Activated CD8-positive, alpha-beta memory T cell treated with anti-CD3 and anti-CD28 coated beads, Interleukin-2, amount 50 U/mL, for 24 hours (primary cell): ENCODE measurements around the gene USP7.
"Not testable (repeated sequence)": the region's sequence is repeated elsewhere in the genome, so short reads cannot be mapped to it uniquely, and the experiment has no call there.

Experiments used
- DNase-seq: peaks from one replicate; pipeline ENCODE4 v3.0.0-alpha.2; 2020; ENCODE audit errors: extremely low read depth

USP7 gene

DNA sequence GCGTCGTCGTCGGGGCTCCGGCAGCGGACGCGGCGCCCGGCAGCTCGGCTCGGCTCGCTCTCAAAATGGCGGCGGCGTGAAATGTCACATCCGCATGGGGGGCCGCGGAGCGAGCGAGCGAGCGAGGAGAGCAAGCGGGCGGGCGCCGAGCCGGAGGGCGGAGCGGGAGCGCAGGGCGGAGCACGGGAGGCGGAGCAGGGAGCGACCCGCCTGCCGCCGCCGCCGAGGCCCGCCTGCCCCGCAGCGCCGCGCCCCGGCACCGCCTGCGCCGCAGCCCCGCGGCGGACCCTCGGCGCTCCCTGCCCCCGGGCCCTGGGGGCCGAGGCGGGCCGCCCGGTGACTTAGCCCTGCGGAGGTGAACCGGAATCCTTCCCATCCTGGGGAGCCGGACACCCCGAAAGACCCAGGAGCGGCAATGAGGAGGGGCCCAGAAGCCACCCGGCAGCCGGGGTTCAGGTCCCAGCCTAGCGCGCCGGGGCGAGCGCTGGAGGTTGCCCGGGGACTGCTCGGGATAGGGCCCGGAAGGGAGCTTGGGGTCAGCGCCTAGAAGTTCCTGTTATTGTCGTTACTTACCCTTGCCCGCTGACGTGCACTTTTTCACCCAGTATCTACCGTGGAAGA lies at the start of gene USP7:
USP7 (minus strand) TSS at position 86 of the 621 bp plus-strand sequence. CDS start 621 bp downstream, outside the sequence.
- peak; percentile 70 for DNase-seq

DNA sequence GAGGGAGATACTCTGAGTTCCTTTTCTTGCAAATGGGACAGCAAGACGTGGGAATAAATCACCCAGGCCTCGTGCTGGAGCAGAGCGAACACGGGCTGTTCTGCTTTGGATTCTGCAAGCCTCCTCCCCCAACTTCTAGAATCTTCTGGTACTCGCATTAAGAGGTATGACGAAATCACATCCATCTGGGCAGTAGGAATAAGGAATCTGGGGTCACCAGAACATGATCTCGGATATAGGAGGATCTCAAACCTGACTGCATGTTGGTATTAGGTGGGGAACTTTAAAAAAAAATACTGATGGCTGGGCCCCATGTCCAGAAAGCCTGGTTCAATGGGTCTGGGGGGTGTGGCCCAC lies 49.8 kb upstream of the USP7 start:
- DNase-seq = no peak

- no peak for DNase-seq
Observed at GRCh38 chr16:9012848-9013507, 49.3 kb upstream of the USP7 start.

- no peak for DNase-seq
Observed at GRCh38 chr16:9012330-9012729, 48.6 kb upstream of the USP7 start.

- peak; percentile 37 for DNase-seq
Observed at GRCh38 chr16:9008601-9009260, 45.0 kb upstream of the USP7 start.

GRCh38 chr16:9007177-9007794 lies 43.6 kb upstream of the USP7 start:
- no peak for DNase-seq

GRCh38 chr16:9004183-9004582 lies 40.5 kb upstream of the USP7 start:
- DNase-seq = no peak

GRCh38 chr16:9003763-9004162 lies 40.1 kb upstream of the USP7 start:
- DNase-seq = no peak

GRCh38 chr16:9003322-9003721 lies 39.6 kb upstream of the USP7 start:
- DNase-seq = no peak

DNA sequence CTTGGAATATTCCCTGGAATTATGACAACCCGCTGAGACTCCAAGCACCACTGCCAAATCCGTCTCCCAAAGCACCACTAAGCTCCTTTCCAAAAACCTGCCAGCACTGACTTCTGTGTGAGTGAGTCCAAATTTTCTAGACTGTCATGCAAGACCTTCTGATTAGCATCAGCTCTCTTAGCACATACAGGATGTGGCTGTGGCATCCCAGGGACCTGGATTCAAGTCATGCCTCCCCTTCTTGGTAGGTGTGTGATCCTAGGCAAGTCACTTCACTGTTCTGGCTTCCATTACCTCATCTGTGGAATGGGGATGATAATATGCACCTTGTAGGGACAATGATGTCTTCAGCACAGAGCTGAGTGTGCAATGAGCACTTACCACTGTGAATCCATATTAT lies 38.3 kb upstream of the USP7 start:
- no peak for DNase-seq

DNA sequence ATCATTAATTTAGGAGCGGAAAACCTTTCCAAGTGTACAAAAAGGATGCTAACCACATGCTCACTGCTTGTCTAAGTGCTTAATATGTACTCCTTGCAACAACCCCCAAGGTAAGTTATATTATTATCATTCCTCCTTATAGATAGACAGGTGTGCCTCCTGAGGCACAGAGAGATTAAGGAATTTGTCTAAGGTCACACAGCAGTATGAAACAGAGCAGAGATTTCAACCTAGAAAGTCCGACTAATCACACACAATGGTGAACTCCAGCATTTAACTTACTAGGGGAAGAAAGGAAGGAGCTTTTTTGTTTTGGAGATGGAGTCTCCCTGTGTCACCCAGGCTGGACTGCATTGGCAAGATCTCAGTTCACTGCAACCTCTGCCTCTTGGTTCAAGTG lies 37.0 kb upstream of the USP7 start:
- no peak for DNase-seq

DNA sequence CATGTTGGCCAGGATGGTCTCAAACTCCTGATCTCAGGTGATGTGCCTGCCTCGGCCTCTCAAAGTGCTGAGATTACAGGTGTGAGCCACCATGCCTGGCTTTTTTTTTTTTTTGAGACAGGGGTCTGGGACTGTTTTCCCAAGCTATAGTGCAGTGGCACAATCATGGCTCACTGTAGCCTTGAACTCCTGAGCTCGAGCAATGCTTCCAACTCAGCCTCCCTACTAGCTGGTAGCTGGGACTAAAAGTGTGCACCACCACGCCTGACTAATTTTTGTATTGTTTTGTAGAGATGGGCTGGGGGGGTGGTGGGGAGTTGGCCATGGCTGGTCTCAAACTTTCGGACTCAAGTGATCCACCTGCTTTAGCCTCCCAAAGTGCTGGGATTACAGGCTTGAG lies 36.1 kb upstream of the USP7 start:
- no peak for DNase-seq

DNA sequence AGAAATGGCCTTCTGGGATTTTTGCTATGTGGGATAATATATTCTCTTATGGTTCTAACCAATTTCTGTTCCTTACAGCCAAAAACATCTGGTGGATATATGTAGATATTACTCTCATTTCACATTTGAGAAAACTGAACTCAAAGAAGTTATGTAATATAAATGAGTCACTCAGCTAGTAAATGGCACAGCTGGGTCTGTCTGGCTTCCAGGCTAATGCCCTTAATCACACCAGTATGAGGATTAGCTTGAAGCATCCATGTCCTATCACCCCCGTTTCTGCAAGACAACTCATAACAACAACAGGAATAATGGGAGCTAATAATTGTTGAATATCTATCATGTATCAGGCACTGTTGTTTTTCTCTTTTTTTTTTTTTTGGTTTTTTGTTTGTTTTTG lies 34.4 kb upstream of the USP7 start:
- no peak for DNase-seq

GRCh38 chr16:8996891-8997290 lies 33.2 kb upstream of the USP7 start:
- DNase-seq = no peak

- DNase-seq = no peak
Observed at GRCh38 chr16:8990445-8990844, 26.7 kb upstream of the USP7 start.

- DNase-seq = no peak
Observed at GRCh38 chr16:8989099-8989878, 25.6 kb upstream of the USP7 start.

GRCh38 chr16:8986818-8987191 lies 23.1 kb upstream of the USP7 start:
- no peak for DNase-seq

GRCh38 chr16:8986111-8986510 lies 22.4 kb upstream of the USP7 start:
- DNase-seq = no peak

DNA sequence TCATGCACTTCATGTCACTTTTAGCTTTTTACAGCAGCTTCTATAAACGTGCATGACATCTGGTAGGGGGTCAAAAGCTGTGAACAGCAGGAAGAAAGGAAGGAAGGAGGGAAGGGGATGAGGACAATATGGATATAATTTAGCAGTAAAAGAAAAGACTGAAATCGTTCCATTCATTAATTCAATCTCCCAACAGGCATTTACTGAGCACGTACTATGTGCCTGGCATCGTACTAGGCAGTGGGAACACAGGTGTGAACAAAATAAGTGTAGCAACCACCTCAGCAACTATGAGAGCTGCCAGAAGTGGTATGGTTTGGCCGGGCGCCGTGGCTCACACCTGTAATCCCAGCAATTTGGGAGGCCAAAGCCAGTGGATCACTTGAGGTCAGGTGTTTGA lies 19.1 kb upstream of the USP7 start:
- no peak for DNase-seq

- not testable (repeated sequence) for DNase-seq
Observed at GRCh38 chr16:8981901-8982300, 18.2 kb upstream of the USP7 start.

- not testable (repeated sequence) for DNase-seq
Observed at GRCh38 chr16:8976189-8976588, 12.5 kb upstream of the USP7 start.

- no peak for DNase-seq
Observed at GRCh38 chr16:8975039-8975438, 11.3 kb upstream of the USP7 start.
